ENCODE data around the gene ZNF280D.

Gene ZNF280D

GRCh38 chr15:56648311-56648710 lies 85.0 kb downstream of the ZNF280D start:
- Mint-ChIP-seq H3K9me3 (no peaks in the 10 kb centered on the region), H3K27me3 (no peaks in the 10 kb centered on the region), H3K4me3 (no peak overlapping the region), H3K36me3 (ENCODE audit: insufficient read depth) (peaks cover 8% of the 10 kb centered on the region), H3K27ac (ENCODE audit: low read depth) (no peak overlapping the region), H3K4me1 (no peaks in the 10 kb centered on the region)
- ATAC-seq (replicated peaks; ENCODE audit: extremely low read depth, poor library complexity, severe bottlenecking), result no peak
- no peak for DNase-seq (ENCODE audit: low spot score in 2 of 2)

- Mint-ChIP-seq H3K36me3 (ENCODE audit: insufficient read depth) (peaks cover 3% of the 10 kb centered on the region), H3K27me3 (no peaks in the 10 kb centered on the region), H3K27ac (ENCODE audit: low read depth) (no peak overlapping the region), H3K4me1 (no peaks in the 10 kb centered on the region), H3K4me3 (no peak overlapping the region), H3K9me3 (no peaks in the 10 kb centered on the region)
- DNase-seq (ENCODE audit: low spot score in 2 of 2) (no peak), ATAC-seq (replicated peaks; ENCODE audit: extremely low read depth, poor library complexity, severe bottlenecking) (no peak)
Measured at GRCh38 chr15:56640549-56640948, 92.8 kb downstream of the ZNF280D start.

DNA sequence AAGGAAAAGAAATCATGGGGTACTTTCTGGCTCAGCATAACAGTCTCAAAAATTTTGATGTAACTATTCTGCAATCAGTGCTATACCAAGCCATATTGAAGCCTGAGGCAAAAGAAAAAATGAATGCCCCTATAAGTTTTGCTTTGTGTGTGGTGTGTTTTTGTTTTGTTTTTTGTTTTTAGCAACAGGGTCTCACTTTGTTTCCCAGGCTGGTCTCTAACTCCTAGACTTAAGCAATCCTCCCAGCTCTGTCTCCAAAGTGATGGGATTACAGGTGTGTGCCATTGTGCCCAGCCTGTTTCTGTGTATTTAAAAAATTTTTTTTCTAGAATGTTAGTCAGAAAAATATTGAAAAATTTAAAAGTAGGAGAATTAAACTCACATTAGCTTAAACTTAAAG lies 93.2 kb downstream of the ZNF280D start:
- ATAC-seq (replicated peaks; ENCODE audit: extremely low read depth, poor library complexity, severe bottlenecking), result no peak
- Mint-ChIP-seq H3K4me3 (no peak overlapping the region), H3K36me3 (ENCODE audit: insufficient read depth) (peaks cover 2% of the 10 kb centered on the region), H3K4me1 (no peaks in the 10 kb centered on the region), H3K27ac (ENCODE audit: low read depth) (no peak overlapping the region), H3K27me3 (no peaks in the 10 kb centered on the region), H3K9me3 (no peaks in the 10 kb centered on the region)
- DNase-seq (ENCODE audit: low spot score in 2 of 2), result no peak

GRCh38 chr15:56639631-56640030 lies 93.7 kb downstream of the ZNF280D start:
- ATAC-seq (replicated peaks; ENCODE audit: extremely low read depth, poor library complexity, severe bottlenecking) (no peak), DNase-seq (ENCODE audit: low spot score in 2 of 2) (no peak)
- Mint-ChIP-seq H3K9me3 (no peaks in the 10 kb centered on the region), H3K36me3 (ENCODE audit: insufficient read depth) (peaks cover 2% of the 10 kb centered on the region), H3K27ac (ENCODE audit: low read depth) (no peak overlapping the region), H3K4me1 (no peaks in the 10 kb centered on the region), H3K4me3 (no peak overlapping the region), H3K27me3 (no peaks in the 10 kb centered on the region)

DNA sequence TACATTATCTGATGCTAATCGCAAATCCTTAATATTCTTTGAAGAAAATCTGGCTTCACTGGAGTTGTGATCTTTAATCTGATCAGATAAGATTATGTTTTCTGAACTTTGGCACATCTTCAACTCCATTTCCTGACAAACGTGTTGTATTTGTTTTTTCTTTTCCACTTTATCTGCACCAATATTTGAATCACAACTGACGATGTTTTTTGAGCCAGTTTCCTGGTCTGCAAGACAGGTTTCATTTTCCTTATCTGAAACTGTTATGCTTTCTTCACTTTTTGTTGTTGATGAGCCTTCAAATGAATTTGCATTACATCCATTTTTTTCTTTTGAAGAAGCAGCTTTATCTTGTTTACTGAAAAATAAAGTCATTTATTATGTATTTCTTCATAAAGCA lies 101.5 kb downstream of the ZNF280D start:
- Mint-ChIP-seq H3K27me3 (no peaks in the 10 kb centered on the region), H3K36me3 (ENCODE audit: insufficient read depth) (peaks cover 2% of the 10 kb centered on the region), H3K27ac (ENCODE audit: low read depth) (no peak overlapping the region), H3K9me3 (no peaks in the 10 kb centered on the region), H3K4me3 (no peak overlapping the region), H3K4me1 (no peaks in the 10 kb centered on the region)
- DNase-seq (ENCODE audit: low spot score in 2 of 2), result no peak
- ATAC-seq (replicated peaks; ENCODE audit: extremely low read depth, poor library complexity, severe bottlenecking), result no peak

- H3K36me3 Mint-ChIP-seq (ENCODE audit: insufficient read depth), result peaks cover 2% of the 10 kb centered on the region
- H3K27me3 Mint-ChIP-seq, result no peaks in the 10 kb centered on the region
- no peaks in the 10 kb centered on the region for H3K9me3 Mint-ChIP-seq
- H3K27ac Mint-ChIP-seq (ENCODE audit: low read depth), result no peak overlapping the region
- no peak for ATAC-seq (replicated peaks; ENCODE audit: extremely low read depth, poor library complexity, severe bottlenecking)
- no peaks in the 10 kb centered on the region for H3K4me1 Mint-ChIP-seq
- DNase-seq (ENCODE audit: low spot score in 2 of 2), result no peak
- no peak overlapping the region for H3K4me3 Mint-ChIP-seq
Measured at GRCh38 chr15:56628893-56629532, 104.3 kb downstream of the ZNF280D start.

- no peak overlapping the region for H3K27ac Mint-ChIP-seq (ENCODE audit: low read depth)
- ATAC-seq (replicated peaks; ENCODE audit: extremely low read depth, poor library complexity, severe bottlenecking), result no peak
- DNase-seq (ENCODE audit: low spot score in 2 of 2), result no peak
- H3K9me3 Mint-ChIP-seq, result no peaks in the 10 kb centered on the region
- H3K4me1 Mint-ChIP-seq, result no peaks in the 10 kb centered on the region
- H3K27me3 Mint-ChIP-seq, result no peaks in the 10 kb centered on the region
- H3K36me3 Mint-ChIP-seq (ENCODE audit: insufficient read depth), result no peaks in the 10 kb centered on the region
- H3K4me3 Mint-ChIP-seq, result no peak overlapping the region
Measured at GRCh38 chr15:56619887-56620286, 113.4 kb downstream of the ZNF280D start.

DNA sequence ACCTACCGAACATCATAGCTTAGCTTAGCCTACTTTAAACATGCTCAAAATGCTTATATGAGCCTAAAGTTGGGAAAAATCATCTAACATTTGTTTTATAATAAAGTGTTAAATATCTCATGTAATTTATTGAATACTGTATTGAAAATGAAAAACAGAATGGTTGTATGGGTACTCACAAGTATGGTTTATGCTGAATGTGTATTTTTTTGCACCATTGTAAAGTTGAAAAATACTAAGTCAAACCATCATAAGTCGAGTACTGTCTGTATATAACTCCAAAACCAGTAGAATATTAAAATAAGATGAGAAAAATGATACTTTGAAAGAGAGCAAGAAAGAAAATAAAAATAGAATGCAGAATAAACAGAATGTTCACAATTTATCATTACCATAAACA lies 115.7 kb downstream of the ZNF280D start:
- ATAC-seq (replicated peaks; ENCODE audit: extremely low read depth, poor library complexity, severe bottlenecking), result no peak
- Mint-ChIP-seq H3K36me3 (ENCODE audit: insufficient read depth) (no peaks in the 10 kb centered on the region), H3K27me3 (peaks cover 15% of the 10 kb centered on the region), H3K9me3 (no peaks in the 10 kb centered on the region), H3K27ac (ENCODE audit: low read depth) (no peak overlapping the region), H3K4me3 (no peak overlapping the region), H3K4me1 (no peaks in the 10 kb centered on the region)
- DNase-seq (ENCODE audit: low spot score in 2 of 2), result no peak

GRCh38 chr15:56616551-56616950 lies 116.8 kb downstream of the ZNF280D start:
- Mint-ChIP-seq H3K9me3 (no peaks in the 10 kb centered on the region), H3K4me1 (no peaks in the 10 kb centered on the region), H3K4me3 (no peak overlapping the region), H3K27me3 (peaks cover 15% of the 10 kb centered on the region), H3K36me3 (ENCODE audit: insufficient read depth) (no peaks in the 10 kb centered on the region), H3K27ac (ENCODE audit: low read depth) (no peak overlapping the region)
- DNase-seq (ENCODE audit: low spot score in 2 of 2) (no peak), ATAC-seq (replicated peaks; ENCODE audit: extremely low read depth, poor library complexity, severe bottlenecking) (no peak)

GRCh38 chr15:56613811-56614210 lies 119.5 kb downstream of the ZNF280D start:
- no peak for DNase-seq (ENCODE audit: low spot score in 2 of 2)

DNA sequence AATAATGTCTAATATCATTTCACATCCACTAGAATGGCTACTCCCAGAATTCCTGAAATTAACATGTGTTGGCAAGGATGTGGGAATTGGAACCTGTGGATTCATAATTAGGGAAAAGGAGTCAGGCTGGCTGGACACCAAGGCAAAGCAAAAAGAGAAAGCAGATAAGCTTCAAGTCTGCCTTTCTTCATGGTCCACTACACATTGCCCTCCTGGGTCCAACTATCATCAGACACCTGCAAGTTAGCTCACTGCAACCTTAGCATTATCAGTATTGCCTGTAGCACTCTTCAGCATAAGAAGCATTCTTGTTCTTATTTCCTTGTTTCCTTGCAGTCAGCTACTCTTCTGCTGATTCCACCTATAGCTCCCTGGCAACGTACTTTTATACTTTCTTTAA lies 124.3 kb downstream of the ZNF280D start:
- no peaks in the 10 kb centered on the region for H3K9me3 Mint-ChIP-seq
- H3K36me3 Mint-ChIP-seq (ENCODE audit: insufficient read depth), result peaks cover 1% of the 10 kb centered on the region
- H3K4me3 Mint-ChIP-seq, result no peak overlapping the region
- H3K27ac Mint-ChIP-seq (ENCODE audit: low read depth), result no peak overlapping the region
- DNase-seq (ENCODE audit: low spot score in 2 of 2) (no peak), ATAC-seq (replicated peaks; ENCODE audit: extremely low read depth, poor library complexity, severe bottlenecking) (no peak)
- H3K4me1 Mint-ChIP-seq, result peaks cover 12% of the 10 kb centered on the region
- H3K27me3 Mint-ChIP-seq, result peaks cover 71% of the 10 kb centered on the region

More at GRCh38 chr15:56613811-56614210, 119.5 kb downstream of the ZNF280D start:
- H3K9me3 Mint-ChIP-seq, result no peaks in the 10 kb centered on the region
- H3K27me3 Mint-ChIP-seq, result peaks cover 28% of the 10 kb centered on the region
- H3K27ac Mint-ChIP-seq (ENCODE audit: low read depth), result no peak overlapping the region
- no peaks in the 10 kb centered on the region for H3K36me3 Mint-ChIP-seq (ENCODE audit: insufficient read depth)
- ATAC-seq (replicated peaks; ENCODE audit: extremely low read depth, poor library complexity, severe bottlenecking), result no peak
- H3K4me3 Mint-ChIP-seq, result no peak overlapping the region
- no peaks in the 10 kb centered on the region for H3K4me1 Mint-ChIP-seq

DNA sequence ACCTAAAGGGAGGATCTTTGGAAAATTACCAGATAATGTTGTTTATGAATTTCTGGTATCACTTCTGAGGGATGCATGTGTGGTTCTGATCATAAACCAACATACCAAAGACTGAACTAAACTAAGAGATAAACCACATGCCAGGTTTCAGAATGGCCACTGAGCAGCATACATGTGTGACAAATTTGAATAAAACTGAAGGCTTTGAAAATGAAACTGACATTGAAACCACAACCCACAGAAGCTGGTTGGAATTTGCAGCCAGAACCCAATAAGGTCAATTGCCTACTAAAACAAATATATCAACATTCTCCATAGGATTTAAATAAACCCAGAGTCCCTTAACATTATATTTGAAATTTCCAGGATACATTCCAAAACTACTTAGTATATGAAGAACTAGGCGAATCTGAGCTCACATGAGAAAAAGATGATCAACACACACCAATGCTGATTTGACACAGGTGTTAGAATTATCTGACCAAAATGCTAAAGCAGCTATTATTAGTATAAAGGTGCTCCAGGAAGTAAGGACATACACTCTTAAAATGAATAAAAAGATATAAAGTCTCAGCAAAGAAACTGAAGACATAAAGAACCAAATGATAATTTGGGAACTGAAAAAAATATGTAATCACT lies 125.0 kb downstream of the ZNF280D start:
- peaks cover 12% of the 10 kb centered on the region for H3K4me1 Mint-ChIP-seq
- DNase-seq (ENCODE audit: low spot score in 2 of 2), result no peak
- no peak for ATAC-seq (replicated peaks; ENCODE audit: extremely low read depth, poor library complexity, severe bottlenecking)
- no peaks in the 10 kb centered on the region for H3K9me3 Mint-ChIP-seq
- peaks cover 1% of the 10 kb centered on the region for H3K36me3 Mint-ChIP-seq (ENCODE audit: insufficient read depth)
- H3K27me3 Mint-ChIP-seq, result peaks cover 63% of the 10 kb centered on the region
- H3K4me3 Mint-ChIP-seq, result no peak overlapping the region
- H3K27ac Mint-ChIP-seq (ENCODE audit: low read depth), result no peak overlapping the region

DNA sequence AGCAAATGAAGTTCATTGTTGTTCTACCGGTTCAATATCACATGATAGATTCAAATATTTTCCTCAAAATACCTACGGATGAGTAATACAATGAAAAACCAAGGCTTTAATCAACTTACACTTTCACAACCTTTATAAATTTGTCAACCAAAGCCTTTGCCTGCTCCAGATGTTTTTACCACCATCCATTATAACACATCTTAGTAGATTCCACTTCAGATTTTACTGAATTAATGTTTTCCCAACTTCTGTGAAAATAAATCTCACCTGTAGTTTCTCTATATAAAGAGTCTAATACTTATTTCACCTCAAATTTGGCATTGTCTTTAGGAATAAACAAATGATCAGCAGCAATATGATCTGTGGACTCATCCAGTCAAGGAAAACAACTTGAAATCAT lies 131.1 kb downstream of the ZNF280D start:
- DNase-seq (ENCODE audit: low spot score in 2 of 2), result no peak
- ATAC-seq (replicated peaks; ENCODE audit: extremely low read depth, poor library complexity, severe bottlenecking), result no peak
- Mint-ChIP-seq H3K9me3 (peaks cover 12% of the 10 kb centered on the region), H3K27ac (ENCODE audit: low read depth) (no peak overlapping the region), H3K36me3 (ENCODE audit: insufficient read depth) (peaks cover 1% of the 10 kb centered on the region), H3K4me3 (no peak overlapping the region), H3K27me3 (peaks cover 32% of the 10 kb centered on the region), H3K4me1 (no peaks in the 10 kb centered on the region)

Measured in central memory CD8-positive, alpha-beta T cell (primary cell).